SU-DHL-6 (cell line): ENCODE data around the gene CAPN1.

Source experiments
- H2AFZ ChIP-seq: fragments of 200-600 bp; sonication (generic); 2 replicates; pipeline ENCODE4 v1.6.1; 2014; ENCODE audit warnings: low read depth, mild to moderate bottlenecking, moderate library complexity, mixed read lengths, antibody characterized with exemption, low read length; ENCODE audit not compliant: severe bottlenecking
- H3F3A ChIP-seq: fragments of 200-600 bp; shearing (Covaris generic); 2 replicates; pipeline ENCODE4 v1.6.0; 2016; ENCODE audit warnings: antibody characterized with exemption, mild to moderate bottlenecking; ENCODE audit not compliant: insufficient read depth
- H3K27ac ChIP-seq: fragments of 200-600 bp; sonication (generic); 2 replicates; pipeline ENCODE4 v1.5.1; 2016; ENCODE audit warnings: low read depth, mild to moderate bottlenecking, low read length, moderate library complexity, mixed read lengths
- H3K27me3 ChIP-seq: fragments of 200-600 bp; sonication (generic), shearing (Covaris generic); 2 replicates; pipeline ENCODE4 v1.6.0; 2014; ENCODE audit warnings: mild to moderate bottlenecking, low read length
- H3K36me3 ChIP-seq: fragments of 200-600 bp; sonication (generic); 2 replicates; pipeline ENCODE4 v1.6.1; 2014; ENCODE audit warnings: mild to moderate bottlenecking, low read length, mixed read lengths
- H3K4me2 ChIP-seq: fragments of 300-600, 200-600 bp; shearing (Covaris generic), sonication (generic); 2 replicates; pipeline ENCODE4 v1.6.0; 2014; ENCODE audit warnings: low read length, low read depth, mild to moderate bottlenecking; ENCODE audit not compliant: poor library complexity, severe bottlenecking
- H3K4me3 ChIP-seq: fragments of 200-600 bp; sonication (generic); 2 replicates; pipeline ENCODE4 v1.5.1; 2014; ENCODE audit warnings: antibody characterized with exemption, low read length, mild to moderate bottlenecking, mixed read lengths; ENCODE audit not compliant: insufficient read depth, poor library complexity, severe bottlenecking
- H3K79me2 ChIP-seq: fragments of 200-600 bp; sonication (generic); 2 replicates; pipeline ENCODE4 v1.6.1; 2014; ENCODE audit warnings: mild to moderate bottlenecking, low read length, moderate library complexity; ENCODE audit not compliant: insufficient read depth
- H3K9ac ChIP-seq: fragments of 200-600 bp; sonication (generic); 2 replicates; pipeline ENCODE4 v1.7.0; 2014; ENCODE audit warnings: mild to moderate bottlenecking, low read length
- H3K9me2 ChIP-seq: fragments of 200-600 bp; sonication (generic); replicated peaks from 2 replicates; pipeline ENCODE4 v1.6.1; 2014; ENCODE audit warnings: low read length; ENCODE audit not compliant: insufficient read depth
- H3K9me3 ChIP-seq: fragments of 200-600 bp; sonication (generic); 2 replicates; pipeline ENCODE4 v1.6.1; 2014; ENCODE audit warnings: low read length, mixed read lengths; ENCODE audit not compliant: insufficient read depth
- H4K20me1 ChIP-seq: fragments of 200-600 bp; sonication (generic); 2 replicates; pipeline ENCODE4 v1.6.1; 2014; ENCODE audit warnings: low read depth, mild to moderate bottlenecking, antibody characterized with exemption, low read length, moderate library complexity, mixed read lengths
- EZH2phosphoT487 ChIP-seq: fragments of 200-600 bp; sonication (generic), shearing (Covaris generic); conservative IDR thresholded peaks from 2 replicates; pipeline ENCODE4 v1.6.1; 2018; ENCODE audit warnings: mild to moderate bottlenecking, antibody characterized with exemption, low read length, moderate library complexity, mixed read lengths
- TF ChIP-seq, protein P1 (sequence below): fragments of 200-600 bp; sonication (generic); IDR thresholded peaks from one replicate; pipeline ENCODE4 v1.5.1; 2017; ENCODE audit warnings: antibody characterized with exemption, mild to moderate bottlenecking, low read length, moderate library complexity; ENCODE audit not compliant: insufficient read depth, poor library complexity, severe bottlenecking

Gene CAPN1

GRCh38 chr11:65204646-65205601, 23.2 kb downstream of the CAPN1 start:
- Histone ChIP-seq H3K9ac (no peak overlapping the region), H3K27ac (no peak overlapping the region), H3K9me2 (no peaks in the 10 kb centered on the region), H3K79me2 (no peaks in the 10 kb centered on the region), H2AFZ (no peak overlapping the region), H3F3A (no peaks in the 10 kb centered on the region), H4K20me1 (no peaks in the 10 kb centered on the region), H3K4me3 (no peak overlapping the region), H3K27me3 (no peaks in the 10 kb centered on the region), H3K4me2 (no peak overlapping the region), H3K36me3 (no peaks in the 10 kb centered on the region), H3K9me3 (no peaks in the 10 kb centered on the region)
- TF ChIP-seq, protein P1, sequence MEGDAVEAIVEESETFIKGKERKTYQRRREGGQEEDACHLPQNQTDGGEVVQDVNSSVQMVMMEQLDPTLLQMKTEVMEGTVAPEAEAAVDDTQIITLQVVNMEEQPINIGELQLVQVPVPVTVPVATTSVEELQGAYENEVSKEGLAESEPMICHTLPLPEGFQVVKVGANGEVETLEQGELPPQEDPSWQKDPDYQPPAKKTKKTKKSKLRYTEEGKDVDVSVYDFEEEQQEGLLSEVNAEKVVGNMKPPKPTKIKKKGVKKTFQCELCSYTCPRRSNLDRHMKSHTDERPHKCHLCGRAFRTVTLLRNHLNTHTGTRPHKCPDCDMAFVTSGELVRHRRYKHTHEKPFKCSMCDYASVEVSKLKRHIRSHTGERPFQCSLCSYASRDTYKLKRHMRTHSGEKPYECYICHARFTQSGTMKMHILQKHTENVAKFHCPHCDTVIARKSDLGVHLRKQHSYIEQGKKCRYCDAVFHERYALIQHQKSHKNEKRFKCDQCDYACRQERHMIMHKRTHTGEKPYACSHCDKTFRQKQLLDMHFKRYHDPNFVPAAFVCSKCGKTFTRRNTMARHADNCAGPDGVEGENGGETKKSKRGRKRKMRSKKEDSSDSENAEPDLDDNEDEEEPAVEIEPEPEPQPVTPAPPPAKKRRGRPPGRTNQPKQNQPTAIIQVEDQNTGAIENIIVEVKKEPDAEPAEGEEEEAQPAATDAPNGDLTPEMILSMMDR, result peak; percentile 72
- no peak for TF ChIP-seq EZH2phosphoT487

GRCh38 chr11:65205602-65205967, 23.9 kb downstream of the CAPN1 start:
- TF ChIP-seq, protein P1, result no peak
- TF ChIP-seq EZH2phosphoT487, result no peak
- no peak overlapping the region for H3K4me3 ChIP-seq
- H3K79me2 ChIP-seq, result no peaks in the 10 kb centered on the region
- no peak overlapping the region for H3K9ac ChIP-seq
- H2AFZ ChIP-seq, result no peak overlapping the region
- H3K9me2 ChIP-seq, result no peaks in the 10 kb centered on the region
- no peaks in the 10 kb centered on the region for H3K36me3 ChIP-seq
- no peaks in the 10 kb centered on the region for H3F3A ChIP-seq
- H3K9me3 ChIP-seq, result no peaks in the 10 kb centered on the region
- H4K20me1 ChIP-seq, result no peaks in the 10 kb centered on the region
- no peaks in the 10 kb centered on the region for H3K27me3 ChIP-seq
- H3K27ac ChIP-seq, result no peak overlapping the region
- H3K4me2 ChIP-seq, result no peak overlapping the region

GRCh38 chr11:65206441-65206841, 24.7 kb downstream of the CAPN1 start:
- Histone ChIP-seq H4K20me1 (no peaks in the 10 kb centered on the region), H3K4me2 (no peak overlapping the region), H2AFZ (no peak overlapping the region), H3K27ac (no peak overlapping the region), H3K9me3 (no peaks in the 10 kb centered on the region), H3K9ac (no peak overlapping the region), H3F3A (no peaks in the 10 kb centered on the region), H3K9me2 (no peaks in the 10 kb centered on the region), H3K79me2 (no peaks in the 10 kb centered on the region), H3K36me3 (no peaks in the 10 kb centered on the region), H3K27me3 (no peaks in the 10 kb centered on the region), H3K4me3 (no peak overlapping the region)
- TF ChIP-seq, protein P1, result no peak
- no peak for TF ChIP-seq EZH2phosphoT487
